Kidney (tissue), 2 donors: Measurements from ENCODE around the gene CSNK1G3. TPM values are rescaled to one million over a fixed set of nuclear protein-coding genes. Genes with fewer than 3 reads are reported as not detected.

Experiments used
- polyA plus RNA-seq: library from polyadenylated mRNA; stranded (reverse); fragments of 350-450 nt; fragmentation: Illumina TruSeq; extraction: RNeasy Lipid Tissue Mini Kit (QIAGEN cat#74804); gene quantifications from one replicate; pipeline ENCODE4 v1.2.3, GENCODE V29; 2014; ENCODE audit warnings: low read depth, low replicate concordance; ENCODE audit not compliant: insufficient read depth
- total RNA-seq: library from RNA; stranded (reverse); fragmentation: NEBNext Ultra II Directional; extraction: Animal tissue kit (Norgen Biotek cat#: 25700); gene quantifications from one replicate; pipeline ENCODE4 v1.2.1, GENCODE V29; 2021
- donor health status: DM: yes; HTN: yes; CAD: no.

The CSNK1G3 gene
- total and polyA plus RNA-seq, 2 donors from 2014 or later = 8.1 to 39.1 TPM

Other genes with a start within 250 kb of the CSNK1G3 start
- gene CEP120, start 88.8 kb upstream of the CSNK1G3 start, total RNA-seq = 22.1 TPM
- gene CEP120, start 88.8 kb upstream of the CSNK1G3 start, polyA plus RNA-seq = 4.6 TPM